H9 (cell line): ENCODE results near the gene ANKRD34A. TPM values are rescaled to one million over a fixed set of nuclear protein-coding genes. Genes with fewer than 3 reads are reported as not detected.

Experiments used
- DNase-seq: peaks from one replicate; pipeline ENCODE4 v3.0.0-alpha.2; 2017
- H2AFZ ChIP-seq: one replicate; pipeline ENCODE4 v1.6.1; 2013; ENCODE audit warnings: mild to moderate bottlenecking, low read length, control low read depth, moderate library complexity
- H2AK5ac ChIP-seq: 2 replicates; pipeline ENCODE4 v1.6.1; 2013; ENCODE audit warnings: low read length, control low read depth, mixed read lengths; ENCODE audit not compliant: insufficient read length
- H2BK120ac ChIP-seq: one replicate; pipeline ENCODE4 v1.6.1; 2013; ENCODE audit warnings: low read depth, mild to moderate bottlenecking, low read length, control low read depth, inconsistent platforms; ENCODE audit not compliant: poor library complexity, severe bottlenecking
- H2BK12ac ChIP-seq: 2 replicates; pipeline ENCODE4 v1.6.1; 2013; ENCODE audit warnings: low read length, control low read depth, mixed read lengths, low read depth; ENCODE audit not compliant: insufficient read length
- H2BK15ac ChIP-seq: 2 replicates; pipeline ENCODE4 v1.6.1; 2013; ENCODE audit warnings: low read depth, low read length, control low read depth
- H2BK20ac ChIP-seq: one replicate; pipeline ENCODE4 v1.6.1; 2013; ENCODE audit warnings: low read depth, mild to moderate bottlenecking, low read length, control low read depth, inconsistent platforms; ENCODE audit not compliant: poor library complexity, severe bottlenecking
- H2BK5ac ChIP-seq: 2 replicates; pipeline ENCODE4 v1.6.1; 2013; ENCODE audit warnings: low read length, control low read depth, mixed read lengths; ENCODE audit not compliant: insufficient read length
- H3K14ac ChIP-seq: 2 replicates; pipeline ENCODE4 v1.6.1; 2013; ENCODE audit warnings: low read length, control low read depth; ENCODE audit not compliant: insufficient read depth
- H3K18ac ChIP-seq: 2 replicates; pipeline ENCODE4 v1.6.1; 2013; ENCODE audit warnings: low read depth, mild to moderate bottlenecking, mixed read lengths, low read length, control low read depth; ENCODE audit not compliant: insufficient read length
- H3K23ac ChIP-seq: 2 replicates; pipeline ENCODE4 v1.6.1; 2013; ENCODE audit warnings: low read length, control low read depth, mixed read lengths, low read depth; ENCODE audit not compliant: insufficient read length
- H3K23me2 ChIP-seq: 2 replicates; pipeline ENCODE4 v1.6.1; 2013; ENCODE audit warnings: low read depth, mild to moderate bottlenecking, mixed read lengths, low read length, control low read depth; ENCODE audit not compliant: insufficient read length, poor library complexity, severe bottlenecking
- H3K27ac ChIP-seq: 2 replicates; pipeline ENCODE4 v1.5.1; 2013; ENCODE audit warnings: low read length, control low read depth, mixed read lengths, low read depth; ENCODE audit not compliant: insufficient read length
- H3K27me3 ChIP-seq: 2 replicates; pipeline ENCODE4 v1.6.1; 2013; ENCODE audit warnings: low read length, control low read depth, inconsistent platforms; ENCODE audit not compliant: insufficient read depth
- H3K4ac ChIP-seq: 2 replicates; pipeline ENCODE4 v1.6.1; 2013; ENCODE audit warnings: low read depth, mild to moderate bottlenecking, control low read depth, inconsistent platforms, low read length, moderate library complexity
- H3K4me1 ChIP-seq: 2 replicates; pipeline ENCODE4 v1.6.1; 2013; ENCODE audit warnings: low read length, control low read depth, inconsistent platforms; ENCODE audit not compliant: insufficient read depth
- H3K4me2 ChIP-seq: 2 replicates; pipeline ENCODE4 v1.6.1; 2013; ENCODE audit warnings: low read length, control low read depth, mixed read lengths; ENCODE audit not compliant: insufficient read length, insufficient read depth
- H3K56ac ChIP-seq: 2 replicates; pipeline ENCODE4 v1.6.1; 2013; ENCODE audit warnings: low read depth, mild to moderate bottlenecking, mixed read lengths, low read length, control low read depth; ENCODE audit not compliant: insufficient read length
- H3K79me1 ChIP-seq: 2 replicates; pipeline ENCODE4 v1.6.1; 2013; ENCODE audit warnings: low read depth, mild to moderate bottlenecking, moderate library complexity, low read length, control low read depth, inconsistent platforms; ENCODE audit not compliant: insufficient read depth, poor library complexity, severe bottlenecking
- H3K79me2 ChIP-seq: 2 replicates; pipeline ENCODE4 v1.6.1; 2013; ENCODE audit warnings: low read length, control low read depth, inconsistent platforms; ENCODE audit not compliant: insufficient read depth
- H3K9ac ChIP-seq: 2 replicates; pipeline ENCODE4 v1.6.1; 2013; ENCODE audit warnings: low read length, control low read depth, mixed read lengths; ENCODE audit not compliant: insufficient read length; ENCODE audit errors: extremely low read depth
- H3K9me3 ChIP-seq: one replicate; pipeline ENCODE4 v1.6.1; 2013; ENCODE audit warnings: low read depth, low read length, inconsistent platforms; ENCODE audit not compliant: control insufficient read depth
- H3T11ph ChIP-seq: one replicate; pipeline ENCODE4 v1.6.1; 2013; ENCODE audit warnings: mild to moderate bottlenecking, low read length, control low read depth, inconsistent platforms
- H4K20me1 ChIP-seq: one replicate; pipeline ENCODE4 v1.6.1; 2013; ENCODE audit not compliant: control insufficient read depth, insufficient read length, insufficient read depth
- H4K5ac ChIP-seq: 2 replicates; pipeline ENCODE4 v1.6.1; 2013; ENCODE audit warnings: low read depth, mild to moderate bottlenecking, mixed read lengths, low read length, control low read depth; ENCODE audit not compliant: insufficient read length
- H4K8ac ChIP-seq: replicated peaks from 2 replicates; pipeline ENCODE4 v1.6.1; 2013; ENCODE audit warnings: low read length, control low read depth, mixed read lengths, low read depth; ENCODE audit not compliant: insufficient read length
- H4K91ac ChIP-seq: 2 replicates; pipeline ENCODE4 v1.6.1; 2013; ENCODE audit warnings: low read depth, mild to moderate bottlenecking, moderate library complexity, mixed read lengths, low read length, control low read depth; ENCODE audit not compliant: insufficient read length
- H3K27ac Mint-ChIP-seq, 3 experiments: 2 replicates in 2 of 3; 3 replicates in 1 of 3; pipeline ENCODE4 v1.8.0; 2020 to 2021; ENCODE audit warnings: mixed read lengths in 3 of 3, mild to moderate bottlenecking in 1 of 3, moderate library complexity in 1 of 3
- H3K27me3 Mint-ChIP-seq: 2 replicates; pipeline ENCODE4 v1.8.0; 2021; ENCODE audit warnings: low read depth, mild to moderate bottlenecking, moderate library complexity, mixed read lengths
- H3K36me3 Mint-ChIP-seq, 3 experiments: 2 replicates in 2 of 3; 3 replicates in 1 of 3; pipeline ENCODE4 v1.8.0; 2020 to 2021; ENCODE audit warnings: low read depth in 3 of 3, mixed read lengths in 3 of 3; ENCODE audit not compliant: insufficient read depth in 1 of 3
- H3K4me1 Mint-ChIP-seq, 2 experiments: 2 replicates each; pipeline ENCODE4 v1.8.0; 2020; ENCODE audit warnings: mixed read lengths in 2 of 2
- H3K4me3 Mint-ChIP-seq, 2 experiments: 2 replicates in 1 of 2; 3 replicates in 1 of 2; pipeline ENCODE4 v1.8.0; 2020 to 2021; ENCODE audit warnings: mild to moderate bottlenecking in 2 of 2, mixed read lengths in 2 of 2, moderate library complexity in 1 of 2
- H3K9me3 Mint-ChIP-seq, 2 experiments: 2 replicates in 1 of 2; 3 replicates in 1 of 2; pipeline ENCODE4 v1.8.0; 2020; ENCODE audit warnings: mild to moderate bottlenecking in 2 of 2, mixed read lengths in 2 of 2, moderate library complexity in 1 of 2
- WGBS: extraction: QIAGEN DNeasy Blood & Tissue Kit; methylation state at CpG from one replicate; pipeline ENCODE4 v1.1.7; 2013; ENCODE audit warnings: missing lambda C conversion rate, low lambda C conversion rate, mixed read lengths; ENCODE audit not compliant: insufficient read length; ENCODE audit errors: extremely low coverage; 5-methylcytosine and 5-hydroxymethylcytosine counted together
- total RNA-seq: library from RNA; stranded (reverse); gene quantifications from 2 replicates; pipeline ENCODE4 v1.2.1, GENCODE V29; 2021
- TF ChIP-seq, protein P1 (sequence below): fragments of 200-600 bp; sonication (generic); conservative IDR thresholded peaks from 3 replicates; pipeline ENCODE4 v1.8.0; 2021; ENCODE audit warnings: antibody characterized with exemption, mild to moderate bottlenecking

ANKRD34A gene
- total RNA-seq, 1 experiment from 2014 or later = 0.39 TPM

- Histone ChIP-seq H3K4me2 (no peak overlapping the region), H3K23me2 (peaks cover 7% of the 10 kb centered on the region), H4K91ac (no peak overlapping the region), H2BK15ac (no peak overlapping the region), H4K5ac (no peak overlapping the region), H3K27ac (no peak overlapping the region), H3K9me3 (no peaks in the 10 kb centered on the region), H2BK12ac (no peak overlapping the region), H3K79me1 (no peaks in the 10 kb centered on the region), H3K18ac (no peak overlapping the region), H4K8ac (no peak overlapping the region), H2AK5ac (no peak overlapping the region), H2AFZ (no peak overlapping the region), H2BK120ac (no peak overlapping the region), H3K56ac (no peak overlapping the region), H3K4ac (no peak overlapping the region), H3K4me1 (no peaks in the 10 kb centered on the region; the same call in 1 of the 2 replicates), H3K27me3 (peaks cover 20% of the 10 kb centered on the region; the same call in 1 of the 2 replicates), H4K20me1 (no peaks in the 10 kb centered on the region), H2BK20ac (no peak overlapping the region), H3K14ac (no peak overlapping the region), H3K9ac (no peak overlapping the region), H2BK5ac (no peak overlapping the region), H3K23ac (no peak overlapping the region), H3K79me2 (no peaks in the 10 kb centered on the region), H3T11ph (no peak overlapping the region)
- H3K4me3 Mint-ChIP-seq = no peak overlapping the region
- no CpG with 5 or more reads among the region's 2 CpGs for WGBS
- H3K4me1 Mint-ChIP-seq = peaks cover 19 to 25% of the 10 kb centered on the region in 2 experiments
- H3K27me3 Mint-ChIP-seq = peaks cover 45% of the 10 kb centered on the region
- TF ChIP-seq, protein P1, sequence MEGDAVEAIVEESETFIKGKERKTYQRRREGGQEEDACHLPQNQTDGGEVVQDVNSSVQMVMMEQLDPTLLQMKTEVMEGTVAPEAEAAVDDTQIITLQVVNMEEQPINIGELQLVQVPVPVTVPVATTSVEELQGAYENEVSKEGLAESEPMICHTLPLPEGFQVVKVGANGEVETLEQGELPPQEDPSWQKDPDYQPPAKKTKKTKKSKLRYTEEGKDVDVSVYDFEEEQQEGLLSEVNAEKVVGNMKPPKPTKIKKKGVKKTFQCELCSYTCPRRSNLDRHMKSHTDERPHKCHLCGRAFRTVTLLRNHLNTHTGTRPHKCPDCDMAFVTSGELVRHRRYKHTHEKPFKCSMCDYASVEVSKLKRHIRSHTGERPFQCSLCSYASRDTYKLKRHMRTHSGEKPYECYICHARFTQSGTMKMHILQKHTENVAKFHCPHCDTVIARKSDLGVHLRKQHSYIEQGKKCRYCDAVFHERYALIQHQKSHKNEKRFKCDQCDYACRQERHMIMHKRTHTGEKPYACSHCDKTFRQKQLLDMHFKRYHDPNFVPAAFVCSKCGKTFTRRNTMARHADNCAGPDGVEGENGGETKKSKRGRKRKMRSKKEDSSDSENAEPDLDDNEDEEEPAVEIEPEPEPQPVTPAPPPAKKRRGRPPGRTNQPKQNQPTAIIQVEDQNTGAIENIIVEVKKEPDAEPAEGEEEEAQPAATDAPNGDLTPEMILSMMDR = no peak
- no peak for DNase-seq
- H3K36me3 Mint-ChIP-seq = no peaks in the 10 kb centered on the region
- H3K9me3 Mint-ChIP-seq = no peaks in the 10 kb centered on the region
- H3K27ac Mint-ChIP-seq = no peak overlapping the region
Measured at GRCh38 chr1:145955436-145955835, 8.9 kb downstream of the ANKRD34A start.
